ENCODE data around the gene LBH. TPM values are rescaled to one million over a fixed set of nuclear protein-coding genes. Genes with fewer than 3 reads are reported as not detected.

The LBH gene
- total RNA-seq, 4 donors from 2014 or later = 7.0 to 37.8 (median 16.3) TPM

DNA sequence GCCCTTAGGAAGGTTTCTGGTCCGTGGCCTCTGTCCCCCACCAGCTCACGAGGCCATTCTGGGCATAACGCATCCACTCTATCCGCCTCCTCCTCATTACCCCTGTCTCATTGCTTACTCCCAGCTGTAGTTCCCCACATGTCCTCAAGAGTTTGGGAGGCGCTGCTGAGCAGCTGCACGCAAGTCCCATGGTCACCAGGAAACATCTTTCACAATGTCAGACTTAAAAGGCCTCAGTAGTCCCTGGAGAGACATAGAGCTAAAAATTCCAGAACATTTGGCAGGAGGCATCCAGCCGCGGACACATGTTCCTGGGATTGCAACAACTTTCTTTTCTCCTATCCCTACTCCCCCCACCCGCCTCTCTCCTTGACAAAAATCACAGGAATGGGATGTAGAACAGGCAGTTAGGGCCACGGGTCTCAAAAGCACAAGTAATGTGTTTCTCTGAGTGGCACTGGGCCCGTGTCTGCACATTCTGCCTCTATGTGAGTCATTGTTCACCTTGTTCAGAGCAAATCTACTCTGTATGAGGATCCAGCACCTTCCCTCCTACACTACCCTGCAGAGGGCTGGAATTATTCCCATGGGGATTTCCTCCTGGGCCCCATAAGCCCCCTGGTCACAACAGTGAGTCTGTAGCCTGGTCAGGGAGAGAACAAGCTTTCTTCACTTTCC is 8.1 kb downstream of the LBH start:
- H3K27ac ChIP-seq = peak overlapping the region; percentile 71 to 87 (median 75)
- WGBS, 2 donors (ENCODE audit: low coverage in 1 of 2) = 50% methylated on average over 11 of the region's 11 CpGs; no CpG with 5 or more reads in 1 of the 2 donors
- peaks cover 6% of the 10 kb centered on the region for H3K27me3 ChIP-seq
- H3K4me3 ChIP-seq = no peak overlapping the region
- peak; percentile 79 for DNase-seq
- no peaks in the 10 kb centered on the region for H3K36me3 ChIP-seq
- in situ Hi-C loops (cut with MboI; ENCODE audit: low pct_ligation_motif_present in 1 of 4, low pct_unique_long_range_greater_than_20kb in 1 of 4, low sequenced_read_pairs in 3 of 4) = loop anchor here in 2 of 4 donors (25.0 kb wide), 2 partner anchors 173 to 198 kb away; partner anchors contain the start of gene LCLAT1 (in 1 of the 2)
- intact Hi-C loops (cut with DNase I; ENCODE audit: low total_unique reads) = no loop called here
- TF ChIP-seq EP300 (IDR thresholded peaks at IDR 0.05; ENCODE audit: low read depth) = no peak
- TF ChIP-seq, protein P1, sequence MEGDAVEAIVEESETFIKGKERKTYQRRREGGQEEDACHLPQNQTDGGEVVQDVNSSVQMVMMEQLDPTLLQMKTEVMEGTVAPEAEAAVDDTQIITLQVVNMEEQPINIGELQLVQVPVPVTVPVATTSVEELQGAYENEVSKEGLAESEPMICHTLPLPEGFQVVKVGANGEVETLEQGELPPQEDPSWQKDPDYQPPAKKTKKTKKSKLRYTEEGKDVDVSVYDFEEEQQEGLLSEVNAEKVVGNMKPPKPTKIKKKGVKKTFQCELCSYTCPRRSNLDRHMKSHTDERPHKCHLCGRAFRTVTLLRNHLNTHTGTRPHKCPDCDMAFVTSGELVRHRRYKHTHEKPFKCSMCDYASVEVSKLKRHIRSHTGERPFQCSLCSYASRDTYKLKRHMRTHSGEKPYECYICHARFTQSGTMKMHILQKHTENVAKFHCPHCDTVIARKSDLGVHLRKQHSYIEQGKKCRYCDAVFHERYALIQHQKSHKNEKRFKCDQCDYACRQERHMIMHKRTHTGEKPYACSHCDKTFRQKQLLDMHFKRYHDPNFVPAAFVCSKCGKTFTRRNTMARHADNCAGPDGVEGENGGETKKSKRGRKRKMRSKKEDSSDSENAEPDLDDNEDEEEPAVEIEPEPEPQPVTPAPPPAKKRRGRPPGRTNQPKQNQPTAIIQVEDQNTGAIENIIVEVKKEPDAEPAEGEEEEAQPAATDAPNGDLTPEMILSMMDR (IDR thresholded peaks at IDR 0.05) = peak; percentile 90 to 98 (median 95)
- peak; percentile 43 to 72 (median 57) for TF ChIP-seq POLR2AphosphoS5 (IDR thresholded peaks at IDR 0.05)
- TF ChIP-seq POLR2A (IDR thresholded peaks at IDR 0.05) = no peak
- no peaks in the 10 kb centered on the region for H3K9me3 ChIP-seq
- H3K4me1 ChIP-seq = peaks cover 10 to 33% (median 13%) of the 10 kb centered on the region in 4 donors

DNA sequence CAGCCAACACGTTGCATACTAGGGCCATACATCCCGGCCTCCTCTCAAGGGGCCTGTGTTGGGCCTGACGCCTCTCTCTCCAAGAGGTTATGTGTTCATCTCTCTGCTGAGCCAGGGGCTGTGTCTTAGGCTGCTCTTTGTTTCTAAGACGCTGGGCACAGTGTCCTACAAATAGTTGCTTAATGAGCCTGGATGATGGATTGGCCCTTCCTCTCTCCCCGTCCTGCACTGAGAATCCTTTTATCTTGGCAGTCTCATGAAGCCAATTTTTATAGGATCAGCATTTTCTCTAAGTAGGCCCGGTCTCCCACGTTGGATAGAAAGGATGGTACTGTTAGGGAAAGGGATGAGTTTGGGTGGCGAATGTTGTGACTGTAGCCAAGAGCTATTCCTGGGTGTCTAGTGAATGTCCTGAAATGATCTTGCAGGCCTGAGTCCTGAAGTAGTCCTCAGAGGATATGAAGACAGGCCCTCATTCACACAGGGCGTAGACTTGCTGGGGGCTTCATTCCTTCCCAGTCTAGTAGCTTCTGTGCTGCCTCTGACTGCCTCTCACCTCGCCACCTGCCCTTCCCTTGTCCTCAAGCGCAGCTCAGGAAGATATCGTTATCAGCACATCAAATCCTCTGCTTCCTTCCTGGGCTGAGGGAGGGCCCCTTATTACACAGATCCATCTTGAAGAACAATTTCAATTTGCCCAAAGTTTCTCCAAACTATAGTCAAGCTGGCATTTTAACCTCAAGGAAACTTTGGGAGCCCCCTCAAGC is 8.8 kb downstream of the LBH start:
- no peaks in the 10 kb centered on the region for H3K27me3 ChIP-seq
- no peak for DNase-seq
- H3K4me1 ChIP-seq = peaks cover 6 to 28% (median 10%) of the 10 kb centered on the region in 4 donors
- intact Hi-C loops (cut with DNase I; ENCODE audit: low total_unique reads) = no loop called here
- H3K27ac ChIP-seq = peak overlapping the region; percentile 71 to 87 (median 75)
- TF ChIP-seq POLR2A (IDR thresholded peaks at IDR 0.05) (no peak), POLR2AphosphoS5 (IDR thresholded peaks at IDR 0.05) (peak in 1 of 3 donors; percentile 9), EP300 (IDR thresholded peaks at IDR 0.05; ENCODE audit: low read depth) (no peak)
- TF ChIP-seq, protein P1 (IDR thresholded peaks at IDR 0.05) = no peak
- in situ Hi-C loops (cut with MboI; ENCODE audit: low pct_ligation_motif_present in 1 of 4, low pct_unique_long_range_greater_than_20kb in 1 of 4, low sequenced_read_pairs in 3 of 4) = loop anchor here in 2 of 4 donors (25.0 kb wide), 2 partner anchors 172 to 197 kb away; partner anchors contain the start of gene LCLAT1 (in 1 of the 2)
- no peaks in the 10 kb centered on the region for H3K9me3 ChIP-seq
- no peaks in the 10 kb centered on the region for H3K36me3 ChIP-seq
- WGBS, 2 donors (ENCODE audit: low coverage in 1 of 2) = 67 to 100% methylated on average over 2 to 12 of the region's 12 CpGs
- H3K4me3 ChIP-seq = no peak overlapping the region

DNA sequence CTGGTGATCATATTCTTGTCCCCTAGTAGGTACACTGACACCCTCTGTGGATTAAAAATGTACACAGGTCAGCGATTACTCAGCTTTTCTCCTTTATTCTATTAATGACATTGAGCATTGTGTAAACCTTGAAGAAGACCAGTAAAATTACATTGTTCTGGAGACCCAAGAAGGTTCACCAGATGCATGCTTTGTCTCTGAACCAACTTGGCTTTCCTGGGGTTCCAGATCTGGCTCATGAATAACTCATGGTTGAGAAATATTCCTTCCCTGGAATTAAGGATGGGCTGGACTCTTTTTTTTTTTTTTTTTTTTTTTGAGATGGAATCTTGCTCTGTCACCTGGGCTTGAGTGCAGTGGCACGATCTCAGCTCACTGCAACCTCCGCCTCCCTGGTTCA is 11.9 kb downstream of the LBH start:
- no peaks in the 10 kb centered on the region for H3K9me3 ChIP-seq
- DNase-seq = no peak
- peaks cover 6 to 19% (median 10%) of the 10 kb centered on the region in 4 donors for H3K4me1 ChIP-seq
- TF ChIP-seq, protein P1 (IDR thresholded peaks at IDR 0.05) = no peak
- TF ChIP-seq EP300 (IDR thresholded peaks at IDR 0.05; ENCODE audit: low read depth) = no peak
- no peak for TF ChIP-seq POLR2AphosphoS5 (IDR thresholded peaks at IDR 0.05)
- no peak for TF ChIP-seq POLR2A (IDR thresholded peaks at IDR 0.05)
- 92 to 100% methylated on average over 1 to 3 of the region's 3 CpGs for WGBS, 2 donors (ENCODE audit: low coverage in 1 of 2)
- in situ Hi-C loops (cut with MboI; ENCODE audit: low pct_ligation_motif_present in 1 of 4, low pct_unique_long_range_greater_than_20kb in 1 of 4, low sequenced_read_pairs in 3 of 4) (loop anchor here in 2 of 4 donors (25.0 kb wide), 2 partner anchors 169 to 194 kb away; partner anchors contain the start of gene LCLAT1 (in 1 of the 2)), intact Hi-C loops (cut with DNase I; ENCODE audit: low total_unique reads) (no loop called here)
- H3K27ac ChIP-seq = no peak overlapping the region
- no peak overlapping the region for H3K4me3 ChIP-seq
- H3K27me3 ChIP-seq = no peaks in the 10 kb centered on the region
- H3K36me3 ChIP-seq = no peaks in the 10 kb centered on the region

DNA sequence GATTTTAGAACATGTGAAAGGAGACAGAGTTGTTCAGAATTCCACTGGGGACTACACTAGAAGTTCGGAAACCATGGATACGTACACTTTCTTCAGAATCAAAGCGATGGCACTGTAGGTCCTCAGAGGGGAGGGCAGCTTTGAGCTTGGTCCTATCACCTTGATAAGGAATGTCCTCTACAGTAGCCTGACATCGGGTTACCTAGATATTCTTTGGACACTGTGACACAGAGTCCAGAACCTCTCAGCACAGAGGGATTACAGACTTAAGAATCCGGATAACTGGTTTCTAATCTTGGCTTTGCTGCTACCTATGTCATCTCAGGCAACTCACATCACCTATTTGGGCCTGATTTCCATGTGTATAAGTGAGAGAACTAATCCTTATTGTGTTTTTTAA is 14.0 kb downstream of the LBH start:
- H3K4me1 ChIP-seq = peaks cover 0 to 11% (median 5%) of the 10 kb centered on the region in 4 donors
- no peak for TF ChIP-seq POLR2AphosphoS5 (IDR thresholded peaks at IDR 0.05)
- TF ChIP-seq, protein P1 (IDR thresholded peaks at IDR 0.05) = no peak
- TF ChIP-seq EP300 (IDR thresholded peaks at IDR 0.05; ENCODE audit: low read depth) = no peak
- TF ChIP-seq POLR2A (IDR thresholded peaks at IDR 0.05) = no peak
- no peaks in the 10 kb centered on the region for H3K9me3 ChIP-seq
- intact Hi-C loops (cut with DNase I; ENCODE audit: low total_unique reads) (no loop called here), in situ Hi-C loops (cut with MboI; ENCODE audit: low pct_ligation_motif_present in 1 of 4, low pct_unique_long_range_greater_than_20kb in 1 of 4, low sequenced_read_pairs in 3 of 4) (loop anchor here in 2 of 4 donors (25.0 kb wide), 2 partner anchors 167 to 192 kb away; partner anchors contain the start of gene LCLAT1 (in 1 of the 2))
- H3K27ac ChIP-seq = no peak overlapping the region
- no peak for DNase-seq
- 90 to 96% methylated on average over 4 to 5 of the region's 5 CpGs for WGBS, 2 donors (ENCODE audit: low coverage in 1 of 2)
- H3K36me3 ChIP-seq = no peaks in the 10 kb centered on the region
- H3K4me3 ChIP-seq = no peak overlapping the region
- no peaks in the 10 kb centered on the region for H3K27me3 ChIP-seq
